HAP-1 (cell line): ENCODE results near the gene LRAT.

Source experiments
- DNase-seq, 2 experiments: peaks; one replicate each; pipeline ENCODE4 v3.0.0-alpha.2; 2016 to 2020; ENCODE audit warnings: low spot score in 2 of 2
- H3K27me3 ChIP-seq: fragments of 250-450 bp; sonication (Bioruptor Pico); 2 replicates; pipeline ENCODE4 v1.5.1; 2020; ENCODE audit warnings: low read depth, mild to moderate bottlenecking, moderate library complexity
- H3K36me3 ChIP-seq: fragments of 250-450 bp; sonication (Bioruptor Pico); replicated peaks from 2 replicates; pipeline ENCODE4 v1.5.1; 2020; ENCODE audit warnings: mild to moderate bottlenecking
- H3K4me1 ChIP-seq: fragments of 250-450 bp; sonication (Bioruptor Pico); 2 replicates; pipeline ENCODE4 v1.5.1; 2020; ENCODE audit warnings: mild to moderate bottlenecking
- H3K4me3 ChIP-seq: fragments of 250-450 bp; sonication (Bioruptor Pico); 2 replicates; pipeline ENCODE4 v1.5.1; 2020; ENCODE audit warnings: mild to moderate bottlenecking, moderate library complexity
- H3K9me3 ChIP-seq: fragments of 250-450 bp; sonication (Bioruptor Pico); 2 replicates; pipeline ENCODE4 v1.5.1; 2020; ENCODE audit warnings: mild to moderate bottlenecking, moderate library complexity
- in situ Hi-C: fragments of 300-500 bp; cut with MboI; formaldehyde crosslinking; loops from 3 replicates; pipeline ENCODE4 v1.14.3; 2020; ENCODE audit warnings: low sequenced_read_pairs, inconsistent platforms, mixed read lengths

Gene LRAT

GRCh38 chr4:154738426-154738825 lies 5.4 kb upstream of the LRAT start:
- Histone ChIP-seq H3K27me3 (peaks cover 11% of the 10 kb centered on the region), H3K4me1 (no peaks in the 10 kb centered on the region), H3K36me3 (no peaks in the 10 kb centered on the region), H3K9me3 (no peaks in the 10 kb centered on the region), H3K4me3 (no peak overlapping the region)
- no peak for DNase-seq
- in situ Hi-C loops, result no loop called here

GRCh38 chr4:154739111-154739510 lies 4.7 kb upstream of the LRAT start:
- Histone ChIP-seq H3K4me1 (no peaks in the 10 kb centered on the region), H3K36me3 (no peaks in the 10 kb centered on the region), H3K9me3 (no peaks in the 10 kb centered on the region), H3K27me3 (peaks cover 11% of the 10 kb centered on the region), H3K4me3 (no peak overlapping the region)
- DNase-seq, result no peak
- in situ Hi-C loops, result no loop called here

DNA sequence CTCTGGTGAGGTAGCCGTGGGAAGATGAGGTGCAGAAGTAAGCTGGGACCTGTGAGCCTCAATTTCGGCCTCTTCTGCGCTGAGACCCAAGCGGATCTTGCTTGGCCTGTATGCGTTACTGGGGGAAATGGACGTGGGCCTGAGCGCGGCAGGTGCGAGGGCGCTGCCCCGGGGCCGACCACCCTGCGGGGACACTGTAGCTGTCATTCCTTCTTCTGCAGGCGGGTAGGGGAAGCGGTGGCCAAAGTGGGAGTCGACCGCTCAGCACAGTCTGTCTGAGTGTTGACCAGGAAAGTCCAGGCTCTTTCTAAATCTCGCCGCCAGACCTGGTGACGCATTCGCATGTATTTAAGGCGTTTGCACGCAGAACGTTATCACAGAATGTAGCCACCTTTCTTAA lies 3.3 kb upstream of the LRAT start:
- Histone ChIP-seq H3K36me3 (no peaks in the 10 kb centered on the region), H3K4me1 (no peaks in the 10 kb centered on the region), H3K4me3 (no peak overlapping the region), H3K9me3 (no peaks in the 10 kb centered on the region), H3K27me3 (peaks cover 11% of the 10 kb centered on the region)
- no peak for DNase-seq
- in situ Hi-C loops, result no loop called here

- H3K4me1 ChIP-seq, result no peaks in the 10 kb centered on the region
- no peak overlapping the region for H3K4me3 ChIP-seq
- DNase-seq, result no peak
- peaks cover 11% of the 10 kb centered on the region for H3K27me3 ChIP-seq
- H3K9me3 ChIP-seq, result no peaks in the 10 kb centered on the region
- in situ Hi-C loops, result no loop called here
- H3K36me3 ChIP-seq, result no peaks in the 10 kb centered on the region
These were observed 2.6 kb upstream of the LRAT start for GRCh38 chr4:154741131-154741665.

DNA sequence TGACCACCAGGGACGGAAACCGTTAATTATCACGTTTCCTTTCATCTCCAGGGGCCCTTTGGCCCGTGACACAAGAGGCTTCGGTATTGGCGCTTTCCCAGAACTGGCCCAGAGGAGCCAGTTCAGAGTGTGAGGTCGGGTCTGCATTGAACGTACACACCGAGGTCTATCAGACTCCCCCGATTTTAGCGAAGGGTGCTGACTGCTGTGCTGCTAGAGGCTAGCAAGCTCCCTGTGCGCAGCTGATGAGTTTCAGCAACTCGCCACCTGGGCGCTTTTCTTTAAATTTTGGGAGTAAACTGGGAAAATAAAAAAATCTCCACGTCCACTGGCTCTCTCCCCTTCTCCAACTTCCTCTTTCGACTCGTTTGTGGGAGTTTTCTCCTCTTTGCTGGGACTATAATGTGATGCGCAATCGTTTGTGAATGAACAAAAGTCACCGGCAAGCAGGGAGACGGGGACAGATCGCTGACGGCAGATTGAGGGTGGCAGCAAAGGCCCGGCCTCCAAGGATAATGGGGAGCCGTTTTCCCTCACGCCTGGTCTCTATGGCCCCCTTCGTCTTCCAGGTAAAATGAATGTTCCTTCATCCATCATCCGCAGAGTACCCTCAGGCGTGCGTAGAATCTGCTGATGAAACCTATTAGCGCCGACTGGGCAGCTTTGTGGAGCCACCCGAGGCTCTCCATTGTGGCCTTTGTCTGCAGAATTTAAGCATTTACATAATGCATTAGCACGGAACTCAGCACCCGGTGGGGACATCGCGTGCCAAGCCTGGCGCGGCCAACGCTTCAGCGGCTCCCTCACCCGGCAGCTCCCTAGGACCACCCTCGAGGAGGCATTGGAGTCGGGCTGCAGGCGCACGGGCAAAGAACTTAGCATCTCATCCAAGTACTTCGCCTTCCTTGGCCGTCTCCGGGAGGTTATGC lies 1.6 kb upstream of the LRAT start:
- DNase-seq, result peak; percentile 38 to 60
- H3K27me3 ChIP-seq, result peaks cover 15% of the 10 kb centered on the region
- H3K4me3 ChIP-seq, result no peak overlapping the region
- no peaks in the 10 kb centered on the region for H3K36me3 ChIP-seq
- in situ Hi-C loops, result no loop called here
- H3K9me3 ChIP-seq, result no peaks in the 10 kb centered on the region
- H3K4me1 ChIP-seq, result no peaks in the 10 kb centered on the region

DNA sequence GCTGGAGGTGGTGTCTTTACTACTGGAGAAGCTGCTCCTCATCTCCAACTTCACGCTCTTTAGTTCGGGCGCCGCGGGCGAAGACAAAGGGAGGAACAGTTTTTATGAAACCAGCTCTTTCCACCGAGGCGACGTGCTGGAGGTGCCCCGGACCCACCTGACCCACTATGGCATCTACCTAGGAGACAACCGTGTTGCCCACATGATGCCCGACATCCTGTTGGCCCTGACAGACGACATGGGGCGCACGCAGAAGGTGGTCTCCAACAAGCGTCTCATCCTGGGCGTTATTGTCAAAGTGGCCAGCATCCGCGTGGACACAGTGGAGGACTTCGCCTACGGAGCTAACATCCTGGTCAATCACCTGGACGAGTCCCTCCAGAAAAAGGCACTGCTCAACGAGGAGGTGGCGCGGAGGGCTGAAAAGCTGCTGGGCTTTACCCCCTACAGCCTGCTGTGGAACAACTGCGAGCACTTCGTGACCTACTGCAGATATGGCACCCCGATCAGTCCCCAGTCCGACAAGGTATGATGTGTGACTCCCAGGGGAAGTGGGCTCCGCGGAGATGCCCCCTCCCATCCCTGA lies 634 bp downstream of the LRAT start:
- H3K27me3 ChIP-seq, result peaks cover 18% of the 10 kb centered on the region
- H3K4me1 ChIP-seq, result no peaks in the 10 kb centered on the region
- in situ Hi-C loops, result no loop called here
- DNase-seq, result no peak
- H3K36me3 ChIP-seq, result no peaks in the 10 kb centered on the region
- no peaks in the 10 kb centered on the region for H3K9me3 ChIP-seq
- H3K4me3 ChIP-seq, result no peak overlapping the region

- Histone ChIP-seq H3K9me3 (no peaks in the 10 kb centered on the region), H3K27me3 (no peaks in the 10 kb centered on the region), H3K36me3 (no peaks in the 10 kb centered on the region), H3K4me3 (no peak overlapping the region), H3K4me1 (no peaks in the 10 kb centered on the region)
- no peak for DNase-seq
- in situ Hi-C loops, result no loop called here
These were observed 13.9 kb downstream of the LRAT start for GRCh38 chr4:154757713-154758112.

DNA sequence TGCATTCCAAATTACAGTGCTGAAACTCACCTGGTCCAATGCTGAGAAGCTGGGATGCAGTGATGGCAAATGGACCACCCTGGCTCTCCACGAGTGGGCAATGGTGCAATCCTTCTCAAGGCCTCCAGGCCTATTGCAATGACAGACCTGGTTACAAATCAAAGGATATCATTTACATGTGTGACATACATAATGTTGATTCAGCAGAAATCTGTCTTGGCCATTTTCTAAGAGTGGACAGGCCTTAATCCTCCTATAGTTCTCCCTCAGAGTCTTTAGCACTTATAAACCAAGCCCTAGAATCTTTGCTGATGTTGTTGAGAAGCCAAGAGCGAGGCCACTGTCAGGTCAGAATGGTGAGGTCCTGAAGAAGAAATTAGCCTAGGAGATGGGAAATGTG lies 17.1 kb downstream of the LRAT start:
- Histone ChIP-seq H3K9me3 (no peaks in the 10 kb centered on the region), H3K27me3 (peaks cover 7% of the 10 kb centered on the region; the same call in 1 of the 2 replicates), H3K4me1 (no peaks in the 10 kb centered on the region), H3K4me3 (no peak overlapping the region), H3K36me3 (no peaks in the 10 kb centered on the region)
- in situ Hi-C loops, result no loop called here
- DNase-seq, result no peak

GRCh38 chr4:154778264-154778663 lies 34.5 kb downstream of the LRAT start:
- in situ Hi-C loops, result no loop called here

DNA sequence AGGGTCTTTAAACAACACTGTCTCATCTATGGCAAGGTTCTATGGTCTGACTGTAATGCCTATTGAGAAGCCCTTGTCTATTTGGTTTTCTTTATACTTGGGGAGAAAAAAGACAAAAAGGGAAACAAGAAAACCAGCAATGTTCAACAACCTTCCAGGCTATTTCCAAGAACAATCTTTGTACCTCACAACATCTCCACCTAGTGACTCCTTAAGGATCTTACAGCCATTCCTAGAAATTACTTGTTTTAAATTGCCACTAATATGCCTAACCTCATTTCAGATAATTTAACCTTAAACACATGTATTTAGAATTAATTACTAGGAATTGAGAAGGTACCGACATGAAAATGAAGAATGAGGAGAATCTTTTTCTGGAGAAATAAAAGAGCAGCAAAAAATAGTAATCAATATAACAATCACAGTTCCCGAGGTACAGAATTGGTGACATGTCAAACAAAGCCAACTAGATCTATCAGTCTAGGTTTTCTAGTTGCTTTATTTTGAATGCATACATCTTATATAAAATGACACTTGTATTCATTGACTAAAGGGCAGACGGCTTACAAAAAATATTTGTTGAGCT lies 35.7 kb downstream of the LRAT start:
- H3K9me3 ChIP-seq, result no peaks in the 10 kb centered on the region
- 0 out of 2 replicates have a peak, but pooled peaks cover 3% of the 10 kb centered on the region for H3K27me3 ChIP-seq
- no peaks in the 10 kb centered on the region for H3K36me3 ChIP-seq
- no peaks in the 10 kb centered on the region for H3K4me1 ChIP-seq
- no peak overlapping the region for H3K4me3 ChIP-seq
- peak in 1 of 2 experiments; percentile 38 for DNase-seq
- in situ Hi-C loops, result no loop called here

More at GRCh38 chr4:154778264-154778663, 34.5 kb downstream of the LRAT start:
- Histone ChIP-seq H3K9me3 (no peaks in the 10 kb centered on the region), H3K27me3 (0 out of 2 replicates have a peak, but pooled peaks cover 3% of the 10 kb centered on the region), H3K4me3 (no peak overlapping the region), H3K4me1 (no peaks in the 10 kb centered on the region), H3K36me3 (no peaks in the 10 kb centered on the region)
- DNase-seq, result no peak

GRCh38 chr4:154781126-154781982 lies 37.6 kb downstream of the LRAT start, which contains the start of gene RBM46:
RBM46 (plus strand) TSS chr4:154781272; CDS start chr4:154796753, 15,481 bp downstream.
- DNase-seq, result no peak
- Histone ChIP-seq H3K9me3 (no peaks in the 10 kb centered on the region), H3K36me3 (no peaks in the 10 kb centered on the region), H3K4me3 (no peak within 1 kb of the TSS), H3K4me1 (no peaks in the 10 kb centered on the region), H3K27me3 (0 out of 2 replicates have a peak, but pooled peaks cover 3% of the 10 kb centered on the region)
- in situ Hi-C loops, result no loop called here

- 0 out of 2 replicates have a peak, but pooled peaks cover 3% of the 10 kb centered on the region for H3K27me3 ChIP-seq
- no peaks in the 10 kb centered on the region for H3K36me3 ChIP-seq
- no peaks in the 10 kb centered on the region for H3K9me3 ChIP-seq
- in situ Hi-C loops, result no loop called here
- no peak overlapping the region for H3K4me3 ChIP-seq
- no peaks in the 10 kb centered on the region for H3K4me1 ChIP-seq
- no peak for DNase-seq
These were observed 38.1 kb downstream of the LRAT start for GRCh38 chr4:154781983-154782293.
